Upper lobe of right lung (tissue), 1 donor: ENCODE data around the gene IP6K3. TPM values are rescaled to one million over a fixed set of nuclear protein-coding genes. Genes with fewer than 3 reads are reported as not detected.

Experiments
- ATAC-seq: fragments of 200-7000 bp; cut with Tn5 transposase; one replicate; pipeline ENCODE4 v1.9.1; 2020; ENCODE audit warnings: mild to moderate bottlenecking, moderate library complexity
- DNase-seq: peaks from one replicate; pipeline ENCODE4 v3.0.0-alpha.2; 2020
- H3K27ac ChIP-seq: fragments of 200-600 bp; one replicate; pipeline ENCODE4 v1.8.0; 2022
- H3K27me3 ChIP-seq: fragments of 200-600 bp; one replicate; pipeline ENCODE4 v1.8.0; 2022; ENCODE audit warnings: mild to moderate bottlenecking
- H3K36me3 ChIP-seq: fragments of 200-600 bp; one replicate; pipeline ENCODE4 v1.8.0; 2022
- H3K4me1 ChIP-seq: fragments of 200-600 bp; one replicate; pipeline ENCODE4 v1.8.0; 2022
- H3K4me3 ChIP-seq: fragments of 200-600 bp; one replicate; pipeline ENCODE4 v1.8.0; 2022; ENCODE audit warnings: mild to moderate bottlenecking
- H3K9me3 ChIP-seq: fragments of 200-600 bp; one replicate; pipeline ENCODE4 v1.8.0; 2022
- intact Hi-C: fragments of 100-400 bp; cut with DNase I; formaldehyde crosslinking; loops from one replicate; pipeline ENCODE4 v1.11.0; 2022
- total RNA-seq: library from RNA; stranded (reverse); fragmentation: NEBNext Ultra II Directional; extraction: Animal tissue kit (Norgen Biotek cat#: 25700); gene quantifications from one replicate; pipeline ENCODE4 v1.2.1, GENCODE V29; 2021
- TF ChIP-seq, protein P1 (sequence below): fragments of 200-600 bp; IDR thresholded peaks from one replicate; pipeline ENCODE4 v1.8.0; 2022; ENCODE audit warnings: antibody characterized with exemption
- donor health status: DM: no; HTN: yes; CAD: no; lungs with severe emphysema.

IP6K3 gene
- total RNA-seq, 1 donor from 2014 or later, result 4.6 TPM

DNA sequence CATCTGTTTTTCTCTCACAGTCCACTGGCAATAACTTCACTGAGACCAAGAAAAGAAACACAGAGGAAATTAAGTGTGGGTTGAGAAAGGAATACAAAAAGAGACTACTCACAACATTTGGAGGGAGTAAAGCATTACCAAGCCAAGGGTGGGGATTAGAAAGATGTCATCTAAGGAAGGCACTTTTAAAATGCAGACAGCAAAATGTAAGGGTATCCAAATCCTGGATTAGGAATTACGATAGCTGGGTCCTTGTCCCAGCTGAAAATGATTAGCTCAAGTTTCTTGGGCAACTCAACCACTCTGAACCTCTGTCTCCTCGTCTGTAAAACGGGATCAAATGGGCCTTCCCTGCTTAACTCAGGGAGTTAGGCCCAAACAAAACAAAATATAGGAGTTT is 40.0 kb upstream of the IP6K3 start:
- H3K27ac ChIP-seq, result peak overlapping the region; percentile 97
- no peak overlapping the region for H3K4me3 ChIP-seq

DNA sequence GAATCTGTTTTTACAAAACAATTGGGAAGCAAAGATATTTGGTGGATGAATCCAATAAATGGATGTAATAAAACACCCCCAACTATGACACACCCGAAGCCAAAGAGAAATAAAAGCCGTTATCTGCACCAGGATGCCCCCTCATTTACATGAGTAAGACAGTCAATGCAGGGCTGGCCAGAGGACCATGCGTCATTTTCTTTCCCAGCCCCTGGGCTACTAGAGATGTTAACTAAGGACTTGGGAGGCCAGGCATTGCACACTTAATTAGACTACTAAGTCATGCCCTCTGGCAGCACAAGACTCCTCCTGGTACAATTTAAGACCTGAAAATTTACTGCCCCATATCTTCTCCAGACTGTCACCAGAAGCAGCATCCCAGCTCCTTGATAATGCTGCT is 39.1 kb upstream of the IP6K3 start:
- H3K4me3 ChIP-seq, result no peak overlapping the region
- no peaks in the 10 kb centered on the region for H3K9me3 ChIP-seq
- TF ChIP-seq, protein P1, sequence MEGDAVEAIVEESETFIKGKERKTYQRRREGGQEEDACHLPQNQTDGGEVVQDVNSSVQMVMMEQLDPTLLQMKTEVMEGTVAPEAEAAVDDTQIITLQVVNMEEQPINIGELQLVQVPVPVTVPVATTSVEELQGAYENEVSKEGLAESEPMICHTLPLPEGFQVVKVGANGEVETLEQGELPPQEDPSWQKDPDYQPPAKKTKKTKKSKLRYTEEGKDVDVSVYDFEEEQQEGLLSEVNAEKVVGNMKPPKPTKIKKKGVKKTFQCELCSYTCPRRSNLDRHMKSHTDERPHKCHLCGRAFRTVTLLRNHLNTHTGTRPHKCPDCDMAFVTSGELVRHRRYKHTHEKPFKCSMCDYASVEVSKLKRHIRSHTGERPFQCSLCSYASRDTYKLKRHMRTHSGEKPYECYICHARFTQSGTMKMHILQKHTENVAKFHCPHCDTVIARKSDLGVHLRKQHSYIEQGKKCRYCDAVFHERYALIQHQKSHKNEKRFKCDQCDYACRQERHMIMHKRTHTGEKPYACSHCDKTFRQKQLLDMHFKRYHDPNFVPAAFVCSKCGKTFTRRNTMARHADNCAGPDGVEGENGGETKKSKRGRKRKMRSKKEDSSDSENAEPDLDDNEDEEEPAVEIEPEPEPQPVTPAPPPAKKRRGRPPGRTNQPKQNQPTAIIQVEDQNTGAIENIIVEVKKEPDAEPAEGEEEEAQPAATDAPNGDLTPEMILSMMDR, result no peak
- ATAC-seq (no peak), DNase-seq (no peak)
- H3K4me1 ChIP-seq, result peaks cover 24% of the 10 kb centered on the region
- no peak overlapping the region for H3K27ac ChIP-seq
- H3K27me3 ChIP-seq, result no peaks in the 10 kb centered on the region
- intact Hi-C loops, result no loop called here
- H3K36me3 ChIP-seq, result peaks cover 44% of the 10 kb centered on the region

More for the DNA sequence above, 40.0 kb upstream of the IP6K3 start:
- intact Hi-C loops, result no loop called here
- H3K4me1 ChIP-seq, result peaks cover 24% of the 10 kb centered on the region
- DNase-seq (no peak), ATAC-seq (no peak)
- no peaks in the 10 kb centered on the region for H3K9me3 ChIP-seq
- peaks cover 36% of the 10 kb centered on the region for H3K36me3 ChIP-seq
- TF ChIP-seq, protein P1, result no peak
- H3K27me3 ChIP-seq, result no peaks in the 10 kb centered on the region

DNA sequence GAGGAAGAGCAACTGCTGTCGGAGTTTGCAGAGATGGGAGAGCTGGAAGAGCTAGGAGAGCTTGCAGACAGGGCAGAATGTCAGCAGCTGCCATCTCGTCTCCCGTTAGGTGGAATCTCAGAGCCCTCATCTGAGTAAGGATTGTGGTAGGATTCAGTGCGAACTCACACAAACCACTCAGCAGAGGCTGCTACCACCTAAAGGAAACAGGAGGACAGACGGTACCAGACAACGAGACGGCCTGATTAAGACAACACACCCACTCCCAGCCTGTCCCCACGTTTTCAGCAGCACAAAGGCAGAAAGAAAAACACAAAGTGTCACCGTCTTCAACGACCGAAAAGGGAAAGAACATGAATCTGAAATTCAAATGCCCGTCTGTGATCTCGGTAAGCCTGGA is 38.1 kb upstream of the IP6K3 start:
- ATAC-seq, result no peak

DNA sequence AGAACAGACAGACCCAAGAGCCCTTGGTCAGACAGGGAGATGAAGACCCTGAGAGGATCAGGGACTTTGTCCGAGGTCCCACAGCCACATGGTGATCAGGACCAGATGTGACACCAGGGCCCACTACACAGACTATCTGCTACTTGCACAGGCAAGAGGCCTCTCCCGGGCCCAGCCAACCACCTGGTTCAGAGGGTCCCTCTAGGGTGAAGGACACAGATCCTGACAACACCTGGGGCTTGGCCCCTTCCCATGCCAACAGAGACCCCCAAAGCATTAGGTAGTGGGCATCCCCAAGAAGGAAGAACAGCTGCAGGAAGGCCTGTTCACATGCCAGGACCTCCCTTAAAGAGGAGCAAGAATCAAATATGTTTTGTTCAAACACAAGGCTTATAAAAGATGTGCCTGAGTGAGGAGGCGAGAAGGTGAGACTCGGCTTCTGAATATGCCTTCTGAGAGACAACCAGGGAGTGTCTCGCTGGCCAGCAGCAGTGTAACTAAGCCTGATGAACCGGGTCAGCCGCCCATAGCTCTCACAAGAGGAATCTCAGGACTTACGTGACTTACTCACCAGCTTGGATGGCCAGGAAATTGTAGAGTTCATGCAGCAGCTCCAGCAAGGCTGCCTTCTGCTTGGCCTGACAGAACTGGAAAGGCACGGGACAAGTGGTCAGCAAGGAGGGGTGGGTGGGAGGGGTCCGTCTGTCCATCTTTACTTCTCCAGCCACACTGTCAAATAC is 37.2 kb upstream of the IP6K3 start:
- Histone ChIP-seq H3K36me3 (peaks cover 62% of the 10 kb centered on the region), H3K27me3 (no peaks in the 10 kb centered on the region), H3K9me3 (no peaks in the 10 kb centered on the region), H3K4me1 (peaks cover 24% of the 10 kb centered on the region), H3K27ac (no peak overlapping the region), H3K4me3 (no peak overlapping the region)
- ATAC-seq, result no peak
- no peak for DNase-seq
- intact Hi-C loops, result no loop called here
- TF ChIP-seq, protein P1, result no peak

More for the DNA sequence above, 38.1 kb upstream of the IP6K3 start:
- H3K4me3 ChIP-seq, result no peak overlapping the region
- intact Hi-C loops, result no loop called here
- H3K36me3 ChIP-seq, result peaks cover 54% of the 10 kb centered on the region
- DNase-seq, result no peak
- H3K27me3 ChIP-seq, result no peaks in the 10 kb centered on the region
- H3K4me1 ChIP-seq, result peaks cover 24% of the 10 kb centered on the region
- TF ChIP-seq, protein P1, result no peak
- no peaks in the 10 kb centered on the region for H3K9me3 ChIP-seq
- H3K27ac ChIP-seq, result no peak overlapping the region

DNA sequence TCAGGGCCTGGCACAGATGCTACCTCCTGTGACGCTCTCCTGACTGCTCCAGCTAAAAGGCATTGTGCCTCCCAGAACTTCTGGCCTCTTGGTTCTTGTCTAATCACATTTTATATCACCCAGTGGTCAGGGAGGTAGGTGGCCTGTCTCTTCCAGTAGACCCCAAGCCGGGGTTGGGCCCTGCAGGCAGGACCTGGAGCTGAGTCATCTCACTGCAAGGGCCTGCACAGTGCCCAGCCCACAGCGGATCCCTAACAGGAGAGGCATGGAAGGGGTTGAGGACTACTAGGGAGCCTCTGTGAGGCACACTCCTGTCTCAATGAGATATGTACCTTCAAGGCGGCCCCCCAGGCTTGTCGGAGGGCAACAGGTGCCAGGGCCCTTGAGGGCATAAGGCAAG is 35.9 kb upstream of the IP6K3 start:
- ATAC-seq (no peak), DNase-seq (no peak)
- Histone ChIP-seq H3K9me3 (no peaks in the 10 kb centered on the region), H3K4me1 (peaks cover 20% of the 10 kb centered on the region), H3K4me3 (no peak overlapping the region), H3K27ac (no peak overlapping the region), H3K27me3 (no peaks in the 10 kb centered on the region), H3K36me3 (peaks cover 76% of the 10 kb centered on the region)
- TF ChIP-seq, protein P1, result no peak
- intact Hi-C loops, result no loop called here
